ENCODE measurements around the gene RNF152.

The RNF152 gene

GRCh38 chr18:61892683-61893308 lies at the start of gene RNF152:
Gene RNF152, minus strand, starts transcription at chr18:61893007. Its CDS starts 76,544 bp downstream, at chr18:61816463.
- DNase-seq (ENCODE audit: low spot score) = peak; percentile 61

GRCh38 chr18:61941948-61942471 lies 49.2 kb upstream of the RNF152 start:
- no peak for DNase-seq (ENCODE audit: low spot score)

- no peak for DNase-seq (ENCODE audit: low spot score)
Measured at GRCh38 chr18:61939046-61939674, 46.4 kb upstream of the RNF152 start.

GRCh38 chr18:61935362-61935761 lies 42.6 kb upstream of the RNF152 start:
- DNase-seq (ENCODE audit: low spot score) = no peak

GRCh38 chr18:61931654-61932379 lies 39.0 kb upstream of the RNF152 start:
- DNase-seq (ENCODE audit: low spot score) = no peak

GRCh38 chr18:61929881-61930640 lies 37.3 kb upstream of the RNF152 start:
- no peak for DNase-seq (ENCODE audit: low spot score)

GRCh38 chr18:61926532-61926931 lies 33.7 kb upstream of the RNF152 start:
- no peak for DNase-seq (ENCODE audit: low spot score)

- no peak for DNase-seq (ENCODE audit: low spot score)
Measured at GRCh38 chr18:61924550-61924949, 31.7 kb upstream of the RNF152 start.

GRCh38 chr18:61922435-61922834 lies 29.6 kb upstream of the RNF152 start:
- no peak for DNase-seq (ENCODE audit: low spot score)

GRCh38 chr18:61921621-61922235 lies 28.9 kb upstream of the RNF152 start:
- no peak for DNase-seq (ENCODE audit: low spot score)

GRCh38 chr18:61917818-61918217 lies 25.0 kb upstream of the RNF152 start:
- no peak for DNase-seq (ENCODE audit: low spot score)

- DNase-seq (ENCODE audit: low spot score) = no peak
Measured at GRCh38 chr18:61912476-61912875, 19.7 kb upstream of the RNF152 start.

GRCh38 chr18:61910101-61910500 lies 17.3 kb upstream of the RNF152 start:
- DNase-seq (ENCODE audit: low spot score) = no peak

GRCh38 chr18:61908661-61909060 lies 15.9 kb upstream of the RNF152 start:
- no peak for DNase-seq (ENCODE audit: low spot score)

- peak; percentile 80 for DNase-seq (ENCODE audit: low spot score)
Measured at GRCh38 chr18:61901323-61901986, 8.6 kb upstream of the RNF152 start.

GRCh38 chr18:61900504-61901281 lies 7.9 kb upstream of the RNF152 start:
- no peak for DNase-seq (ENCODE audit: low spot score)

GRCh38 chr18:61898640-61899101 lies 5.9 kb upstream of the RNF152 start:
- DNase-seq (ENCODE audit: low spot score) = peak; percentile 79

- no peak for DNase-seq (ENCODE audit: low spot score)
Measured at GRCh38 chr18:61896757-61897156, 4.0 kb upstream of the RNF152 start.

- no peak for DNase-seq (ENCODE audit: low spot score)
Measured at GRCh38 chr18:61896118-61896517, 3.3 kb upstream of the RNF152 start.
